ENCODE data around the gene GRIP1.

Gene GRIP1

DNA sequence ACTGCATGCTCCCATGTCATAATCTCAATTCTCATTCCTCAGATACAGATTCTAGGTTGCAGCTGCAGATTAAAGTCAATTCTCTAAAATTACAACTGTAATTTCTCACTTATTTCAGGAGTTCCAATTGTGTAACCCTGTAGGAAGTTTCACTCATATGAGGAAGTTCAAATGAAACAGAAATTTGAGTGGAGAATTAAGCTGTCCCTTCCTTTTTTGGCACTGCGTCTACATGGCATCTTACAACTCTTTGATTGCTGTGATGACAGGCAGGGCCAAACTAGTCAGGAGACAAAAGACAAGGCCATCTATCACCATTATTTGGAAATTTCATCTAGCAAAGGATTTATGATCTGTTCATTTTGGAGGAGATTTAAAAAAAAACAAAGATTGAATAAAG is 13.3 kb upstream of the GRIP1 start:
- ATAC-seq, result no peak

DNA sequence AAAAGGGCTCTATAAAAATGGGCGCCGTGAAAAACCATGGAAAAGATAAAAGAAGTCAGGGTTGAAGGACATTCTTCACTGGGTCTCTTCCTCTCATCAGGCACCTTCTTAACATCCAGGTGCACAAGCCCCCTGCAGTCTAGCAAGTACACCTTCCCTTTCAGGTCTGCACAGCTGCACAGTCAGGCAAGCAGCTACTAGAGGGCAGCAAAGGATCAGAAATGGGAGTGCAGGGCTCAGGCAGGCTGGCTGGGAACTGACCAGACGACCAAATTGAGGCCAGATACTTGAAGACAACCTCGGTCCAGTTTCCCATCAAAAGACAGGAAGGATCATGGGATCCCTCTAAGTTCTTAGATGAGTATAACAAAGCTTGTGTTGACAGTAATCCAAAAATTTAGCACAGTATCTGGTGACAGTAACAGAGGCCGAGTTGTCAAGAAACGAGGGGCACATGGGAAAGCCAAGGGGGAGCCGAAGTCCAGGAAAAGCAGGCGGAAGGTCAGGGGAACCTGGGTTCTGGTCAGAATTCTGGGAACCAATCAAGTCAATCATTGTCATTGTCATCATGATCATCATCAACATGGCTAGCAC is 10.1 kb upstream of the GRIP1 start:
- ATAC-seq, result no peak

DNA sequence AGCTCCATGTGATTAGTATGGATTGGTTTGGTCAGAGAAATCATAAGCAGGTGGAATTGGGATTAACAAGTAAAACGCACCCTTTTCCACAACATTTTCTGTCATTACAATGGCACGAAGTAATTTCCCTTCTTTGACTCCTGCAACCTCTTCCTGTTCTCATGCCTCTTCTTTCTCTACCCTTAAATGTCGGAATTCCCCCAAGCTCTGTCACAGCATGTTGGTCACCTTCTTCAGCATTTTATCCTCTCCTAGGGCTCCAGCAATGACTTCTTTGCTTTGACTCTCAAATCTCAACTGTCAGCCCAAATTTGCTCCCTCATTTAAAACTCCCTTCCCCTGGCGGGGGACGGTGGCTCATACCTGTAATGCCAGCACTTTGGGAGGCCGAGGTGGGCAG is 5.3 kb upstream of the GRIP1 start:
- no peak for ATAC-seq

DNA sequence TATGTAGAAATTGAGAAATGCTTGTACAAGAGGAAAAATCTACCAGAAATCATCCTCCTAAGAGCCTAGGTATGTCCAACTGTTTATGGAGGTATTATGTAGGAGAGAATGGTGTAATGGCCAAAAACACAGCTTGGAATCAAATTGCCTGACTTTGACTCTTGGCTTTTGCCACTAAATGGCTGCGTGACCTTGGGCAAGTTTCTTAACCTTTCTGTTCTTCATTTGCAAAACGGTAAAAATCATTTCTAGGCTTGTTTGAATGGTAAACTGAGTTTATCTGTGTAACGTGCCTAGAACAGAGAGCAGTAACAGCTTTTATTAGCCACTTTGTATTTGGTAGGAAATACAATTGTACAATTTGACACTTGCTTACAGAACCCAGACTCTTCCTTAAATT is 4.9 kb upstream of the GRIP1 start:
- ATAC-seq, result no peak

DNA sequence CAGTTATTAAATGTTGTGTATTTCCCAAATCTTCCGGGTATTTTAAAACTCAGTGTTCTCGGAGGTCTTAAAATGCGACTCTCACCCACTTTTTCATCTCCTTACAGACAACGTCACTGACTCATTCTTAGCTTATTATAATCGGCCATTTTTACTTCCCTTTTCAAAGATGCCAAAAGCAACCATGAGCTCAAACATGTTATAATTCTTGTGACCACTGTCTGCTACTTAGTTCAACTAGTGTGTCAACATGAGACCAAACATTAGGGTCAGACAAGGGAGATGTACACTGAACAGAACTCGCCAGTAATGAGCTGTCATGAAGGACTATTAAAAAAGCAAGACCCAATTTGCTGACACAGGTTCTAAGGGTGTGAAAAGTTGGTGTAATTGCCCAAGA is 4.2 kb upstream of the GRIP1 start:
- ATAC-seq, result no peak

DNA sequence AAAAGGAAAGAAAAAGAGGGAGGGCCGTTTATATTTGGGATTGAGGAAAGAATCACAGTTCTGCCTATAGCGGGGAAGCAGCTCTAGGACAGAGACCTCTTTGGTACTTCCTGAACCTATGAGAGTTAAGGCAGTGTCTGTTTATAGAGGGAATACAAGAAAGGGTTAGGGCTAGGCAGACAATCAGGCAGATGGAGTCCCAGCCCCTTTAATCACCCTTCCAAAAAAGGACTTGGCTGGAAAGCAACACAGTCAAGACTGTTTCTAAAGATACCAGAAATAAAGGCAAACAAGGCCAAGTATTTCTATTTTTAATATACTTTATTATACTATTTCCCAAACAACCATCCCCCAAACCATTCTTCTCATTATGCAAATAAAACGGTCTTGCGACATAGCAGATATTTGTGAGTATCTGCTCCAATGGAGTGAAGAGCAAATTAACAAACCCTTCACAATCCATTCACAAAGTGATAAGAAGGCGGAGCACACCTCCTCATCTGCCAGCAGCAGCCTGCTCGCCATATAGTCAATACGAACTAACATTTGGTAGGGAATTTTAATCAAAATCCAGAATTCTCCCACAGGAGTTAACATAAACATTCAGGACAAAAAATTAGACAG is 697 bp upstream of the GRIP1 start:
- no peak for ATAC-seq

DNA sequence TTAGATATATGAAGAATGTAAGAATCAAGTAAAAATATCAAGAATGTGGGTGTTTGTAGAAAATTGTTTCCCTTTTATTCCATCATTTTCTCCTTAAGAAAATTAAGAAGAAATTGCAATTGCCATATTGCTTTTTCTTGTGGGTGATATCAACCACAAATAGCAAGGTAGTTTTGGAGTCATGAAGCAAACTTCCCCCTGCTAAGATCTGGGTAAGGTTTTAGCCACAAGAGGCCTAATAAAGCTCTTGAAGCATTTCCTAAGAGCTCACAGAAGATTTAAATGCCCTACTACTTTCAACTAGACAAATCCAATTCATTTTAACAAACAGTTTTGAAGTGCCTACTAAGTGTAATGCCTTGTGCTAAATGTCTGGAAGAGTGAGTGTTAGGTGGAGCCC is 2.6 kb downstream of the GRIP1 start:
- ATAC-seq, result no peak

DNA sequence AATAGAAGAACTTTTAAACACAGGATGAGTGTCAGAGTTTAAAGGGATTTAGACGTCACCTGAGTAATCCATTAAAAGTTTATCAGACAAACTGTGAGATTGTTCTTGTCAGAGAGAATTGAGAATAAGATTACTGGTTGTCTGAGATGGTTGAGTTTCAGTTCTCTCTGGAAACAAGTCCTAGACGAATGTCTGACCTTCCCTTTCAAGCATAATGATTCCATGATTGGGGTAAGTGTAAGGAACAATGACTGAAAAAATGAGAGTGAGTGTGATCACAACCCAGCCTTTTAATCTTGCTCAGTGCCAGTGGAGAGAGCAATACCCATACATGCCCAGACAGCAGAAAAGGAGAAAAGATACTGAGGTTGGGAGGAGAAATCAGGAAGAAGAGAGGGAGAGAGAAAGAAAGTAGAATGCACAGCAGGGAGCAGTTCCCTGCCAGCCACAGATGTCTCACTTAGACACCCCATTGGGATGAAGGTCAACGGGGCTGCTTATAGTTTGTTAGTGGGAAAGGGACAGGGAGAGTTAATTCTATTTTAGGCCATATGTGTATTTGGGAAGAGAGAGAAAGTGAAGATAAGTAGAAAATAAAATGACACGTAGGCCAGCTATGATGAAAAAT is 4.3 kb downstream of the GRIP1 start:
- ATAC-seq, result no peak

DNA sequence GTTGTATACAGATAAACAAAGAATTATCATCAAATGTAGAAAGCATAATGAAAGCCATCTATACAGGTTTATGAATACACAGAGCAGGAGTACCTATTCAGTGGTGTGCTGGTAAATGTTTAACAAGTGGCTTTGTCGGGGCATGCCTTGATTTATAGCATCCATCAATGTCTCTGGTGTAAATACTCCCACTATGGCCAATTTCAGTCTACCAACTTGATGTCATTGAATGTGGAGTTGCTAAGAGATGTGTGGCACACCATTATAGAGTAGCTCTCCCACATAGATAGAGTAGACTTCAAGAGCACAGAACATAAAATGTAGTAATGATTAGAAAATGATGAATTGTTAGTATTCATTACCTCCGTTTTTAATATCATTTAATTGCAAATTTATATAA is 9.3 kb downstream of the GRIP1 start:
- no peak for ATAC-seq

DNA sequence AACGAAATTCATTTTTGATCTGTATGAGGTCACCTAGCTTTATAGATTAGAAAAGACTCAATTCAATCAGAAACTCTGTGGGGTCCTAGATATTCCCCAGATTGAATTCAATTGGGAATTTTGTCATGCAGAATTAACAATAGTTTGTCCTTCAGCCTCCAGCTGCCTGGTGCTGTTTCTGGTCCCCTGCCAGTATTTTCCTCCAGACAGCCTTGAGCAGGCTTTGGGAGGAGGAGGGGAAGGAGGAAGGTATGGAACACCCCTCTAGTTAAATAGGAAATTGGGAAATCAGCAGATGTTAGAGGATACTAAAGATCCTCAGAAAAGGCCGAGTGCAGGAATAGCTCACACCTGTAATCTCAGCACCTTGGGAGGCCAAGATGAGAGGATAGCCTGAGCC is 10.6 kb downstream of the GRIP1 start:
- no peak for ATAC-seq

DNA sequence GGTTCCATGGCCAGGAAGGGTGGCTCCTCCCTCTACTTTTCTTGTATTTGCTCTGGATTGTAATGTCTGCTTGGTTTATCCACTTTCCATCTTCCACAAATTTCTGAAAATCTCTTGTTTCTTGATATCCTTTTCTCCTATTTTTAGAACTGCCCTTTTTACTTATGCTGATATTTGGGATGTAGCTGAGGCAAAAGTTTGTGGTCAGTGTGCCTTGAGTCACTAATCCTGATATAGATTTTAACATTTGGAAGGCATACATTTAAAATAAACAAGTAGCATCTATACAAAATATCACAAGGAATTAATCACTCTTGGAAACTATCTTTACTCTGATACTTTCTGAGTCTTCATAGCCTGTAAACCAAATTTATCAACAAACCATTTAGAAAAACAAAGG is 11.0 kb downstream of the GRIP1 start:
- ATAC-seq, result no peak

DNA sequence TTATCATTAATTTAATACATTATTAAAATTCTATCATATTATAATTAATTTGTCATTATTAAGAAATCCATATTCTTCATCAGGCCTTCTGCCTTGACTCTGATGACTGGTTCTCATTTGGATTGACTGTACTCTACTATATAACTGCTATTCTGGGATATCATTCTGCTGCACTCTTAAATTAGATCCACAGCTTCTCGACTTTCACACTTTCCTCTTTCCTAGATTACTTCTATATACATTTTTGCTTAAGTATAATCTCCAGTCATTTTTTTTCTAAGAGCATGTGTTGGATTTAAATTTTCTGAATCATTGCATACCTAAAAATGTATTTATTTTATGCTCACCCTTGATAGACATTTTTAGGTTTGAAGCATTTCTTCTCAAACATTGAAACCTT is 12.4 kb downstream of the GRIP1 start:
- ATAC-seq, result no peak

DNA sequence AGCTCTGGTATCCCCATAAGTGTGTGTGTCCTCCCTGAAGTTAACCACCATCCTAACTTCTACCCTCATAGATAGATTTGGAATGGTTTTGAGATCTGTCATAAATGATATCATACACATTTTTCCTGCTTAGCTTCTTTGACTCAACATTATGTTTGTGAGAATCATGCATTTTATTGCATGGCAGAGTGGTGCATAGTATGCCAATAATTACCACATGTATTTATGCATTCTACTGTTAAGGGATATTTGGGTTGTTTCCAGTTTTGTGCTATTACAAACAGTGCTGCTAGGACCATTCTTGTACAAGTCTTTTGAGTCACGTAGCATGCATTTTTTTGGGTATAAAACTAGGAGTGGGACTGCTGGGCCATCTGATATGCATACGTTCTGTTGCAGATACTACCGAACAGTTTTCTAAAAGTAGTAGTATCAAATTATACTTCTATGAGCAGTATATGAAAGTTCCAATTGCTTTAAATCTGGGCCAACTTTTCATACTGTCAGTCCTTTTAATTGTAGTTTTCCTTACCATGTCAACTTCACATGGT is 13.4 kb downstream of the GRIP1 start:
- ATAC-seq, result no peak

DNA sequence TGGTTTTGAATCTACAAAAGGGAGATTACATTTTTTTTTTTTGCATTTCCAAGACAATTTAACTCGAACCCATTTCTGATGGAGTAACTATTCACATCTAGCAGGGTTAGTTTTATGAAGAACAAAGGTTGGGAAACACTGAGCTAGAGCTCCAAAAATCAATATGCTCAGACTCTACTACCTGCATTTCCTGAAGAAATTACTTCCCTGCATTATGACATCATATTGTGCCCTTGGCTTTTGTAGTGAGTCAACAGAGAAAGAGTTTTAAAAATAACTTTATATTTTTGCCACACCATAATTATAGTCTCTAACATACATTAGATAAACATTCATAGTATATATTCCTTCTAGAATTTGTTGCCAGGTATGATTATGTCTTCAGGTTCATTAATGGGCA is 14.8 kb downstream of the GRIP1 start:
- no peak for ATAC-seq

DNA sequence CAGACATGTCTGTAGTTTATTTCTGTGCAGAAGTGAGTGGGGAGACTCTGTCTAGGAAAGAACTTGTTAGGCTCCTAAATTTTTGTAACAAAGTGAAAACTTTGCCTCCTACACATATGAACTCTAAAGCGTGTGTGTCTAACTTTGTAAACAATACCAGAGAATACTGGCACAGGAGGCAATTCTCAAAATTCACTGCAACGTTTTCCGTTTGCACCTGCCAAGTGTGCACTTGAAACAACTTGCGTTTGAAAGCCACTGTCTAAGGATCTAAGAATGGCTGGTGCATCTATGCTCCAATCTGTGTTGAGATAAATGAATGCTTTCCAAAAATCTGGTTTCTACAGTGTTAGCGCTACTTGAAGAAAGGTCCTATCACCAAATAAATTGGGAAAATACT is 15.3 kb downstream of the GRIP1 start:
- ATAC-seq, result no peak

DNA sequence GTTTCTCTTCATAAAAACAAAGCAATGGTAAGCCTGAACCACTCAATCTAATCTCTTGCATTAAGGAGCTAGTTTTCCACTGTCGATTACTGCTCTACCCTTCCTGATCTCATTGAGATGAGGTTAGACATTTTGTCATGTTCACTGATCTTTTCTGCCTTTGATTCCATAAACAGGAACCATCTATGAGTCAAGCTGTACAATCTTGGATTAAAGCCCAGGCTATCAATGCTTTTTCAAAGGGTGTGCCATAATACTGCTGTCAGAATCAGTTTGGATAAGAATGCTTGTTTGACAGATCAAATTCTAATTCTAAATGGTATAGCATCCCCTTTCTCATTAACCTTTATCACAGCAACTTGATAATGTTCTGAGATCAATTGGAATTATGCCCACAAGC is 16.1 kb downstream of the GRIP1 start:
- ATAC-seq, result no peak

DNA sequence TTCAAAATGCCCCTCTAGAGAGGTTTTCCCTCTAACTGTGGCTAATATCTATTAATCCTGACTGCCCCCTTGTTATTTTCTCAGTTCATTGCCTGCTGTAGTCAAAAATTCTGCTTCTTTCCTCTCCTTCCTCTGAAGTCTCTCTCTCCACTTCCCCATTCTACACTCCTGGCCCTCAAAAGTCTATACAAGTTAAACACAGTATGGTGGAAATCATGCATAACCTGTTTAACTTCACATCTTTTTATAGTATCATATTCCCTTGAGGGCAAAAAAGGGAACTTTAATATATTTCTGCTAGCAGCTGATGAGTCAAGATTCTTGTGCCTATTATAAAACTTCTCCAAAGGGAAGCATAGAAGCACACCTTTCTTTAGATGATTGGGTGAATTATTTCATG is 16.7 kb downstream of the GRIP1 start:
- ATAC-seq, result no peak

DNA sequence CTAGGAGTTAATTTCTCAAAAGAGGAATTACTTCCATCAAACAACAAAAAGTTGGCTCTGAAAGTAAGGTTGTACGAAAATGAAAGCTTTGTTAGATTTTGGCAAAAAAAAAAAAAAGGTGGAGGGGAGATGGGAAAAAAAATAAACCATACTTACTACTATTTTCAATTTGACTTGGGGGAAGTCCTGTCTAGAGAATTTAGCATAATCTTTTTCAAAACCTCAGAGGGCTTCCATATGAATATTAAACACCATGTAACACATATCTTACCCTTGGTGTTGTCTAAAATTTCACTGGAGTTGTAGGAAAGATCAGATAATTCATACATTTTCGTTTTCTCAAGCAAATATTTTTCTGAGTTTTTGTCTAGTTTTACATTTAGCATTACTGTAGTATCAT is 17.5 kb downstream of the GRIP1 start:
- no peak for ATAC-seq

DNA sequence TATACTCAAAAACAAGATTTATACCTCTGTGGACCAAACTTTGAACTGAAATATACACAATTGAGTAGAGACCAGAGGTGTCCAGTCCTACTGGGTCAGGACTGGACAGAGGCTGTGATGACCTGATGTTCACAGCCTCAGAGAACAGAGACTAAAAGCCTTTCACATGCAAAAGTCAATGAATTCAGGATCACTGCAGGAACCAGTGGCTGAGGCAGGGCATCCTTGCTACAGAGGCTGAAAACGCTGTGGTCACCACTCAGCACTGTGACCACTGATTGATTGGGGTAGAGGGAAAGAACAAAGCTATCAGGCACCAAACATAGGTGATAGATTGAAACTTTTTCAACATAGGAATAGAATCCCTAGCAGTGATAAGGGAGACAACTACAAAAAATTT is 25.1 kb downstream of the GRIP1 start:
- ATAC-seq, result no peak

DNA sequence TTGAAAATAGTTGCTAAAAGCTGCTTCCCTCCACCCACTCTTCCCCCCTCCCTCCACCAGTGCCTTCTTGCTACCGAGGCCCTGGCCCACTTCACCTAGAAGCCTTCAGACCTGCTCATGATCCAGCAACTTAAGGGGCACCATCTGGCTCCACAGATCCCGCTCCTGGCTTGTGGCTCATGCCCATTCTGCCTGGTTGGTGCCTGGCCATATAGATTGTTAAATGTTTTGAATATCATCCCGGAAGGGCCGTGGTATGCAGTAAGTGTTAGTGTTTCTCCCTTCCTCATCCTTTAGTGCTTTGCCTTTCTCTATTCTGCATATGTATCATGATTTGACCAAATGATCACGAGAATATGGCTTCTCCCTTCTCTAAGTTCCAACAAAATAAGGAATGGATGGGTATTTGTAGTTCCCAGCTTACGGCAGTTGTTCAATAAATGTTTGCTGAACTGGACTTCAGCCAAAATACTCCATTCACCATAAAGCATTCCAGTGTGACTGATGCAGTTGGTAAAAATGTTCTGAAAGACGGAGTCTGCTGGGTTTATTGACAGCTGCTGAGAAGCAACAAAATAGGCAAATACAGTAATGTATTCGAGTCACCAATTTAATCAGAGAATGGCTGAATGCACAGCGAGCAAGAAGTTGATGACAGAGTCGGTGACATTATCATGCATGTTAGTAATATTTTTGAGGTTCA is 30.7 kb downstream of the GRIP1 start:
- ATAC-seq, result no peak

DNA sequence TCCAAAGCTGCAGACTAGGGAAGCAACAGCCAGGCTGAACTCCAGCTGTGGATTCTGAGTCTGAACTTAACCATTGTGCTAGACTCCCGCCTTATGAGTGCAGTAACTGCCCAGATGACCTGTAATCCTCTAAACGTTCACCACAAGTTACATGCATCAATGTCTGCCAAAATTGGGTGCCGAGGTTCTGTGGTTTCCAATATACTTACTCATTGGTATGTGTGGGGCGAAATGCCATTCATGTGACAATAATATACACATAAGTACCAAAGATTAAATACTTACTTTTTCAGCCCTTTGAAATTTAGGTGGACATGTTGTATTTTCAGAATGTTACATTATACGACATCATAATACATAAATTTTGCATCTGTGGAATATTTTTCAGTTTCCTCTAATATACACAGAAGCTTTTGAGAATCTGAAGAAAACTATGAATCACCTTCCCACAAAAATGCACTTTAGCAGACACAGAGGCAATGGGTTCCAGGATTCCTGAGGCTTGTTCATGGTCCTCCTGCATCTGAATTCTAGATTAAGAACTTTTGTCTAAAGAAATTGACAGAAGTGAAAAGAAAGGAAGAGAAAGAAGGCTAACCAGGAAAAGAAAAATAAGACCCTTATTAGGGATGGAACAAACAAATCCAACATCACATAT is 31.7 kb downstream of the GRIP1 start:
- ATAC-seq, result no peak

DNA sequence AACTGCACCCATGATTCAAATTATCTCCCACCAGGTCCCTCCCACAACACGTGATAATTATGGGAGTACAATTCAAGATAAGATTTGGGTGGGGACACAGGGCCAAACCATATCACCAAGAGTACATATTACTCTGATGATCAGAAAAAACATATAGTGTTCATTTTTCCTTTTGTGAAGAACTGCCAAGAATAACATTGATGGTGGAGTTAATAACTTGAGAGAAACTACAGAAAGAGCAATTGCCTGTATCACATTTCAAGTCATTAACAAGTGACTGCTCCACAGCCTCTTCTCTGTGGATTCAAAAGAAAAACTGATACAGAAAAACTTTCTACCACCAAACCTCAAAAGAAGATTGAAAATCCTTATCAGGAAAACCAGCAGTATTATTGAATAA is 34.7 kb downstream of the GRIP1 start:
- no peak for ATAC-seq

DNA sequence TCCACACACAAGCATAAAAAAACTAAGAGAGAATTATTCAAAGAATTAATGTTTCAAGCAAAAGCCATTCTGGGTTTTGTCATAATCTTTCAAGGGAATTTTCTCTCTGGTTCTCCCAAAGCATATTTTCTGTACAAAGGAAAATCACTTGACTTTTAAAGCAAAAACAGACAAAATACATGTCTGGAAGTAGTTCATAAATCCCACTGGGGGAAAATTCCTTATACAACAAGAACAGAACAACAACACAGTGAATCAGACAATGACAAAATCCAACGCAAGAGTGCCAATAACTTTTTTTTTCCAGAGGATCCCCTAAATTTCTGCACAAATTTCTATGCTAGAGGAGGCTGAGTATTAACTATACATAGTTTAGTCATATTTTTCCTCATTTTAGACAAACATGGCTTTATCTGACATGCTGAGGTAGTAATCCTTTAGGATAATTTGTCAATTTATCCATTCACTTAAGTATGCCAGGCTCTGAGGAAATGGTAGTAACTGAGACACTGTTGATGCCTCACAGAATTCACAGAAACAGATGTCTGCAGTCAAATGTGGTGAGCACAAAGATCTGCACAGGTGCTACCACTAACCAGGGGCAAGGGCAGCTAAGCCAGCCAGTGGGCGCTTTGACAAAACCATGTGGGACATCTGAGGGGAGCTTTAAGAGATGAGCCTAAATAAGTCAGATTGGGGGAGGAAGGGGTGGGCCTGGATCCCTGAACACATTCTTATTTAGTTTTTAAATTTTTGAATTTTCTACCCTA is 38.0 kb downstream of the GRIP1 start:
- ATAC-seq, result no peak

Data from activated CD4-positive, CD25-positive, alpha-beta regulatory T cell treated with anti-CD3 and anti-CD28 coated beads, Interleukin-2, amount 50 U/mL, for 24 hours (primary cell).